ENCODE data around the gene PPP1R8.

DNA sequence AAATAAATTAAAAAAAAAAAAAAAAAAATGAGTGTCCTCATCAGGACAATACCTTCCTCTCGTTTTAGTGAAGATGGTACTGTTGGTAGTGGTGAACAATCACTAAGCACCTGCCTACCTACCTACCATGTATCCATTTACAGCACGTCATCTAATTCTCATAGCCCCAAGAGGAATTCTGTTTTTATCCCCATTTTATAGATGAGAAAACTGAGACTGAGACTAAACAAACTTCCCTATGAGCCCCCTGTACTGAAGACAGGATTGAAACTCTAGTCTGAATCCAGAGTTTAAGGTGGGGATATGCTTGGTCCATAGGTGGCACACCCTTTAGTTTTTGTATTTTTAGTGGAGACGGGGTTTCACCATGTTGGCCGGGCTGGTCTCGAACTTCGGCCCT, 24.5 kb downstream of the PPP1R8 start:
- TF ChIP-seq, protein P1, sequence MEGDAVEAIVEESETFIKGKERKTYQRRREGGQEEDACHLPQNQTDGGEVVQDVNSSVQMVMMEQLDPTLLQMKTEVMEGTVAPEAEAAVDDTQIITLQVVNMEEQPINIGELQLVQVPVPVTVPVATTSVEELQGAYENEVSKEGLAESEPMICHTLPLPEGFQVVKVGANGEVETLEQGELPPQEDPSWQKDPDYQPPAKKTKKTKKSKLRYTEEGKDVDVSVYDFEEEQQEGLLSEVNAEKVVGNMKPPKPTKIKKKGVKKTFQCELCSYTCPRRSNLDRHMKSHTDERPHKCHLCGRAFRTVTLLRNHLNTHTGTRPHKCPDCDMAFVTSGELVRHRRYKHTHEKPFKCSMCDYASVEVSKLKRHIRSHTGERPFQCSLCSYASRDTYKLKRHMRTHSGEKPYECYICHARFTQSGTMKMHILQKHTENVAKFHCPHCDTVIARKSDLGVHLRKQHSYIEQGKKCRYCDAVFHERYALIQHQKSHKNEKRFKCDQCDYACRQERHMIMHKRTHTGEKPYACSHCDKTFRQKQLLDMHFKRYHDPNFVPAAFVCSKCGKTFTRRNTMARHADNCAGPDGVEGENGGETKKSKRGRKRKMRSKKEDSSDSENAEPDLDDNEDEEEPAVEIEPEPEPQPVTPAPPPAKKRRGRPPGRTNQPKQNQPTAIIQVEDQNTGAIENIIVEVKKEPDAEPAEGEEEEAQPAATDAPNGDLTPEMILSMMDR (conservative IDR thresholded peaks at IDR 0.05; ENCODE audit: low read length) = no peak
- TF ChIP-seq EZH2phosphoT487 (IDR thresholded peaks at IDR 0.05; ENCODE audit: borderline replicate concordance) = no peak
